GM20000 (cell line): ENCODE measurements around the gene ZNF417.
"Not testable (repeated sequence)": the region's sequence is repeated elsewhere in the genome, so short reads cannot be mapped to it uniquely, and the experiment has no call there.

Source experiments
- DNase-seq: peaks from one replicate; pipeline ENCODE4 v3.0.0; 2012; ENCODE audit warnings: low spot score
- TF ChIP-seq, protein P1 (sequence below): IDR thresholded peaks from 2 replicates; pipeline ENCODE4 v1.5.1; 2012; ENCODE audit warnings: mild to moderate bottlenecking, control low read depth; ENCODE audit errors: extremely low read depth, missing control alignments

The ZNF417 gene

DNA sequence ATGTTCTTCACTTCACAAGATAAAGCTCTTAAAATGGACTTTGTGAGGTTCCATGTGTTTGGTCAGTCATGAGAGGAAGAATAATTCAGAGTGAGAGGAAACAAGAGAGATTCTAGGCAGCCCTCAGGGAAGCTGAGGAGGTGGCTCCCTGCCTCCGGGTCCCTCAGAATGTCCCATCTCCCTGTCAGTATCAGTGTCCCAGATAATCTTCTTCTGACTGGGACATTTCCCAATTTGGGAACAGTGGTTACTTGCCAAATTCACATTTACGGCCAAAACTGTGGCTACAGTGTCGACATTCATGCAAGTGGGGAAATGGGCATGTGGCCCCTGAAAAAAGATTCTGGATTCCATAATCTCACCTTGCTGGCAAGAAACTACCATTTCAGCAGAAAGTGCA, 9.0 kb downstream of the ZNF417 start:
- TF ChIP-seq, protein P1, sequence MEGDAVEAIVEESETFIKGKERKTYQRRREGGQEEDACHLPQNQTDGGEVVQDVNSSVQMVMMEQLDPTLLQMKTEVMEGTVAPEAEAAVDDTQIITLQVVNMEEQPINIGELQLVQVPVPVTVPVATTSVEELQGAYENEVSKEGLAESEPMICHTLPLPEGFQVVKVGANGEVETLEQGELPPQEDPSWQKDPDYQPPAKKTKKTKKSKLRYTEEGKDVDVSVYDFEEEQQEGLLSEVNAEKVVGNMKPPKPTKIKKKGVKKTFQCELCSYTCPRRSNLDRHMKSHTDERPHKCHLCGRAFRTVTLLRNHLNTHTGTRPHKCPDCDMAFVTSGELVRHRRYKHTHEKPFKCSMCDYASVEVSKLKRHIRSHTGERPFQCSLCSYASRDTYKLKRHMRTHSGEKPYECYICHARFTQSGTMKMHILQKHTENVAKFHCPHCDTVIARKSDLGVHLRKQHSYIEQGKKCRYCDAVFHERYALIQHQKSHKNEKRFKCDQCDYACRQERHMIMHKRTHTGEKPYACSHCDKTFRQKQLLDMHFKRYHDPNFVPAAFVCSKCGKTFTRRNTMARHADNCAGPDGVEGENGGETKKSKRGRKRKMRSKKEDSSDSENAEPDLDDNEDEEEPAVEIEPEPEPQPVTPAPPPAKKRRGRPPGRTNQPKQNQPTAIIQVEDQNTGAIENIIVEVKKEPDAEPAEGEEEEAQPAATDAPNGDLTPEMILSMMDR: no peak

DNA sequence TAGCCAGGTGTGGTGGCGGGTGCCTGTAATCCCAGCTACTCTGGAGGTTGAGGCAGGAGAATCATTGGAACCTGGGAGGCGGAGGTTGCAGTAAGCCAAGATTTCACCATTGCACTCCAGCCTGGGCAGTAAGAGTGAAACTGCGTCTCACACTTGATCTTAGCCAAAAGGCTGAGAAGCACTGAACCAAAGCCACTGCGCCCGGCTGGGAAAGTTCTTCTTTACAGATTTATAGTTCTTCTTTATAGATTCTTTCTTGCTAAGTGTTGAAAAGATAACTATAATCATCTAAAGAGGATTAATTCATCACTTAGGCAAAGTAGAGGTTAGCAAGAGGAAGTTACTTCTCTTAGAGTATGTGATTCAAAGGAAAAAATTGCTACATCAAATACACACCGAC, 11.1 kb downstream of the ZNF417 start:
- DNase-seq: no peak
- TF ChIP-seq, protein P1: no peak

More for the DNA sequence above, 9.0 kb downstream of the ZNF417 start:
- DNase-seq: no peak

DNA sequence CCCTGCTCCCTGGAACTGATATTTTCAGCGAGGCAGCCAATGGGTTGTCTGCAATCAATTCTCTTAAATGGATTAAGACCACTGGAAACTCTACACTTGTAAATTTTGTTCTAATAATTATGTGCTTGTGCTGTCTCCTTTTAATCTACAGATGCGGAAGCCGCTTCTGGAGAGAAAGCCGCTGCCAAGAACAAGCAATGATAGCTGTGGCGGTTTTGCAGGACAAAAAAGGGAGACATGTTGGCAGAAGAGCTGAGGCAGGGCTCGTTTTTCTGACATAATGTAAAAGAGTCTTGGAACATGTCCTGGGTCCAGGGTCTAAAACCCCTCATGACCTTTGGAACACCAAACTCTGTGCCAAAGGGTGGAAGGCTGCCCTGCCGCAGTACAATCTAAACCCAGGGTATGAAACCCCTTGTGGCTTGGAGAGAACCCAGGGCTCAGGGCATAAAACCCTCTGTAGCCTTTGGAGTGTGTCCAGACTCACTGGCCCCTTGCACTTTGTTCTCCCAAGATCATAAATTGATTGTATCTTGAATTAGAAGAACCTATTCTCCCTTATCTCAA, 12.7 kb downstream of the ZNF417 start:
- TF ChIP-seq, protein P1: no peak
- no peak for DNase-seq

DNA sequence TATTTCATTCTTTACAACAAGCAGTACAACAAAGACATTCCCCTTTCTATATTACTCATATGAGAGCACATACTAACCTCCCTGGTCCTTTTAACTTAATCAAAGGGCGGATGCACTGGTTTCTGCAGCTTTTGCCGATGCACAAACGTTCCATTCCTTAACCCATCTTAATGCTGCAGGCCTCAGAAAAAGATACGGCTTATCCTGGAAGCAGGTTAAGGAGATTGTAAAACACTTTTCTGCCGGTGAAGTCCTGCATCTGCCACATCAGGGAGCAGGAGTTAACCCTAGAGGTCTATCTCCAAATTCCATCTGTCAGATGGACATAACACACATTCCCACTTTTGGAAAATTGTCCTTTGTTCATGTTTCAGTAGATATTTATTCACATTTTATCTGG, 16.1 kb downstream of the ZNF417 start:
- no peak for DNase-seq
- TF ChIP-seq, protein P1: no peak

DNA sequence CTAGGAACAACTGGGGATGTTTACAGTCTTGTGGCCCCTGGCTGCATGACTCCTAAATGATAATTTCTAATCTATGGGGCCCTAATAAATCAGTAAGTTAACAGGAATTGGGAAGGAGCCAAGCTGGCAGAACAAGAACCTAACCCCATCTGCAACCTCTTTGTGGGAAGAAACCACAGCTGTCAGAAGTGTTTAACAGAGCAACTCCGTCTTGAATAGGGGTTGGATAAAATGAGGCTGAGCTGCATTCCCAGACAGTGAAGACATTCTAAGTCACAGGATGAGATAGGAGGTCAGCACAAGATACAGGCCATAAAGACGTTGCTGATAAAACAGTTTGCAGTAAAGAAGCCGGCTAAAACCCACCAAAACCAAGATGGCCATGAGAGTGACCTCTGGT, 25.7 kb downstream of the ZNF417 start:
- not testable (repeated sequence) for DNase-seq

DNA sequence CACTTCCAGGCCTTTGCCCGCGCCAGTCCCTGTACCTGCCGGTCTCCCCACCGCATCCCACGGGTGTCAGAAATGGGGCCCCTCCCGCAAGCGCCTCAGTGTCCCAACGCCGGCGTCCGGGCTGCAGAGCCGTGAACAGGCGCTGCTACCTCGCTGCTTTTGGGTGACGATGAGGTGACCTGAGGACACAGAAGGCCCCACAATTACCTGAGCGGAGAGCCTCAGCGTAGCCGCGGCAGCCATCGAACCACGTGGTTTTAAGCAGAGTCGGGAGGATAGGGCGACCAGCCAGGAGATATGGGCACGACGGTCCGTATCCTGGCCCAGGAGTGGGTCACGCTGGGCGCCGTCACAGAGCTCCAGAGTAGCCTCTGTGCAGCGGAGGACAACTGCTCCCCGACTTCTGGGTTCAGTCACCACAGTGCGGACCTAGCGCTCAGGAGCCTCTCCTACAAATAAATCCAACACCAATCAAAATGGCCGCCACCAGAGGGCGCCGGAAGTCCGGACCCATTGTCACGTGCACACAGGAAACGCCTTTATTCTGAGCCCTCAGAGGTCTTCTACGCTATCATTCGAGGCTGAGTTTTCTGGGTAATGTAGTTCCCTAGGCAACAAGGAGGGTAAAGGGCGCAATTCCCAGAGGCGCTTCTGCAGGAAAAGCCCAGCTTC, 27.7 kb downstream of the ZNF417 start, which contains the start of gene ZNF814:
Gene ZNF814, minus strand, starts transcription at position 478 of the 672 bp plus-strand sequence. Its CDS starts 235 bp downstream, at position 243.
- TF ChIP-seq, protein P1: peak; percentile 19
- peak; percentile 64 for DNase-seq

DNA sequence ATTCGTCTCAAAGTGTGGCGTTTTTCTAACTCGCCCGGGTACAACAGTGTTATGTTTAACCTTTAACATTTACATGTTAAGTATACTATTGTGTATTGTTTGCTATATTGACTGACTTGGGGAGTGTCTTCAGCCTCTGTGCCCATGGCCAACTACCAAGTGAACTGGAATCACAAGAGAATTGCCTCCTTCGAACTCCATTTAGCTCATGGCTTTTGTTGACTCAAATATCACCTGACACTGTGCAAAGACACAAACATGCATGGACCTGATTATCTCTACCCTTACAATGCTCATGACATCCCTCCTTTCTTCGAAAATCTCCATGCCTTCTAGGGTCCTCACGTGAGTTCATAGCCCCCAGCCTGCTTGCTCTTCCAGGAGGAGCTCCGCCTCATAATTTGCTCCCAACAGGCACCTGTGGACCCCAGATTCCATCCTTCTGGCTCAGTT, 28.3 kb downstream of the ZNF417 start:
- no peak for DNase-seq
- TF ChIP-seq, protein P1: no peak
